ENCODE data around the gene OST4. TPM values are rescaled to one million over a fixed set of nuclear protein-coding genes. Genes with fewer than 3 reads are reported as not detected.

Gene OST4
- polyA plus RNA-seq, 2 of the 4 experiments (the other 2 are of a cell fraction), result 392 to 880 TPM

- TF ChIP-seq MYC (IDR thresholded peaks at IDR 0.05; ENCODE audit: borderline replicate concordance, low read length), result peak; percentile 58; the same call in 1 of the 2 replicates
- peak; percentile 62; the same call in 1 of the 2 replicates for TF ChIP-seq HMGXB4 (CRISPR knock-in tag; IDR thresholded peaks at IDR 0.05; ENCODE audit: borderline replicate concordance)
- peak; percentile 72 for TF ChIP-seq HOXA7 (CRISPR knock-in tag; IDR thresholded peaks at IDR 0.05)
- TF ChIP-seq RARB (CRISPR knock-in tag; IDR thresholded peaks at IDR 0.05), result peak; percentile 95
- no peak for TF ChIP-seq FOSL2 (IDR thresholded peaks at IDR 0.05)
- peak; percentile 1; the same call in 1 of the 2 replicates for TF ChIP-seq FOSL2 (CRISPR knock-in tag; IDR thresholded peaks at IDR 0.05)
- TF ChIP-seq ZFP36 (IDR thresholded peaks at IDR 0.05; ENCODE audit: borderline replicate concordance, partially characterized antibody), result no peak
- peak; percentile 95; the same call in 1 of the 2 replicates for TF ChIP-seq TFCP2L1 (CRISPR knock-in tag; IDR thresholded peaks at IDR 0.05)
- peak; percentile 20; the same call in 1 of the 2 replicates for TF ChIP-seq NFE2L2 (conservative IDR thresholded peaks at IDR 0.05; ENCODE audit: low read length)
- no peak; the same call in 2 of the 3 replicates for TF ChIP-seq SMC3 (IDR thresholded peaks at IDR 0.05)
- TF ChIP-seq MAX (IDR thresholded peaks at IDR 0.05), result peak; percentile 100
- no peak for TF ChIP-seq NR3C1 (IDR thresholded peaks at IDR 0.05)
- TF ChIP-seq ZNF302 (CRISPR knock-in tag; IDR thresholded peaks at IDR 0.05), result no peak
These were observed 20.2 kb downstream of the OST4 start, which contains the start of gene AGBL5 (continued) for GRCh38 chr2:27050996-27051901.

GRCh38 chr2:27050281-27050995 lies 21.0 kb downstream of the OST4 start:
- POLR2A ChIA-PET, result interaction anchor here (0.9 to 3.3 kb wide), 17 partner anchors 9 to 331 kb away, joined by 3 to 37 read pairs (median 6); partner anchors contain the start of genes KHK, OST4 and TMEM214
- CTCF ChIA-PET, result interaction anchor here (0.8 to 13.5 kb wide), 18 partner anchors 9 to 253 kb away, joined by 3 to 143 read pairs (median 6); partner anchors contain the start of genes OST4 and TMEM214
- H3K27ac ChIP-seq, result peak overlapping the region; percentile 83 to 93
- peak overlapping the region; percentile 86 for H3K4me3 ChIP-seq
- DNase-seq (ENCODE audit: low read depth in 1 of 2, low spot score in 1 of 2), result peak; percentile 95 to 97
- ATAC-seq, result peak; percentile 77 to 86
- FAIRE-seq, result no peak
- peak overlapping the region; percentile 89 for H3K4me2 ChIP-seq
- H3K9me3 ChIP-seq, result no peaks in the 10 kb centered on the region
- WGBS (ENCODE audit: missing lambda C conversion rate), result 2% methylated on average over 47 of the region's 48 CpGs
- peaks cover 13% of the 10 kb centered on the region; the same call in 2 of the 3 replicates for H3K4me1 ChIP-seq
- no peak for TF ChIP-seq CBX2 (IDR thresholded peaks at IDR 0.05; ENCODE audit: borderline replicate concordance, low read depth)
- TF ChIP-seq CHD2 (IDR thresholded peaks at IDR 0.05; ENCODE audit: low read length, partially characterized antibody), result no peak
- TF ChIP-seq HOXA7 (CRISPR knock-in tag; IDR thresholded peaks at IDR 0.05), result no peak
- TF ChIP-seq TFCP2L1 (CRISPR knock-in tag; IDR thresholded peaks at IDR 0.05), result peak; percentile 6
- peak; percentile 97 for TF ChIP-seq POLR2A (IDR thresholded peaks at IDR 0.05; ENCODE audit: low read length)
- TF ChIP-seq KDM1A (IDR thresholded peaks at IDR 0.05; ENCODE audit: low read depth), result no peak
- TF ChIP-seq HOXB13 (CRISPR knock-in tag; IDR thresholded peaks at IDR 0.05; ENCODE audit: low read depth), result no peak
- no peak for TF ChIP-seq ZFP36 (IDR thresholded peaks at IDR 0.05; ENCODE audit: borderline replicate concordance, partially characterized antibody)
- TF ChIP-seq RNF2 (IDR thresholded peaks at IDR 0.05; ENCODE audit: borderline replicate concordance, low read depth), result peak; percentile 84; the same call in 1 of the 2 replicates
- peak in 1 of 2 experiments; percentile 32; a peak in 3 of 5 replicates for TF ChIP-seq JUN (IDR thresholded peaks at IDR 0.05)
- TF ChIP-seq ZSCAN20 (CRISPR knock-in tag; IDR thresholded peaks at IDR 0.05), result no peak
- TF ChIP-seq MYC (IDR thresholded peaks at IDR 0.05; ENCODE audit: borderline replicate concordance, low read length), result no peak; the same call in 1 of the 2 replicates
- TF ChIP-seq RCOR1 (IDR thresholded peaks at IDR 0.05; ENCODE audit: low read depth, low read length), result no peak
- TF ChIP-seq GATA3 (IDR thresholded peaks at IDR 0.05; ENCODE audit: borderline replicate concordance), result 0 out of 2 replicates have a peak, but pooled peaks have one; percentile 39
- no peak for TF ChIP-seq BCL3 (IDR thresholded peaks at IDR 0.05)
- no peak for TF ChIP-seq EHMT2 (IDR thresholded peaks at IDR 0.05; ENCODE audit: low read depth)
- TF ChIP-seq MAX (IDR thresholded peaks at IDR 0.05), result peak; percentile 57
- no peak for TF ChIP-seq EP300 (IDR thresholded peaks at IDR 0.05)
- TF ChIP-seq HDAC2 (IDR thresholded peaks at IDR 0.05), result 0 out of 2 replicates have a peak, but pooled peaks have one; percentile 29
- TF ChIP-seq CEBPB (IDR thresholded peaks at IDR 0.05), result peak in 1 of 2 experiments; percentile 45; a peak in 1 of 4 replicates
- no peak for TF ChIP-seq NFE2L2 (conservative IDR thresholded peaks at IDR 0.05; ENCODE audit: low read length)
- TF ChIP-seq SREBF2 (IDR thresholded peaks at IDR 0.05), result peak; percentile 90
- peak; percentile 94 for TF ChIP-seq TP53 (CRISPR knock-in tag; IDR thresholded peaks at IDR 0.05)
- peak; percentile 22 for TF ChIP-seq MAFK (IDR thresholded peaks at IDR 0.05; ENCODE audit: partially characterized antibody)

All from A549 (cell line).